ENCODE measurements around the gene PRDX5.

Gene PRDX5

DNA sequence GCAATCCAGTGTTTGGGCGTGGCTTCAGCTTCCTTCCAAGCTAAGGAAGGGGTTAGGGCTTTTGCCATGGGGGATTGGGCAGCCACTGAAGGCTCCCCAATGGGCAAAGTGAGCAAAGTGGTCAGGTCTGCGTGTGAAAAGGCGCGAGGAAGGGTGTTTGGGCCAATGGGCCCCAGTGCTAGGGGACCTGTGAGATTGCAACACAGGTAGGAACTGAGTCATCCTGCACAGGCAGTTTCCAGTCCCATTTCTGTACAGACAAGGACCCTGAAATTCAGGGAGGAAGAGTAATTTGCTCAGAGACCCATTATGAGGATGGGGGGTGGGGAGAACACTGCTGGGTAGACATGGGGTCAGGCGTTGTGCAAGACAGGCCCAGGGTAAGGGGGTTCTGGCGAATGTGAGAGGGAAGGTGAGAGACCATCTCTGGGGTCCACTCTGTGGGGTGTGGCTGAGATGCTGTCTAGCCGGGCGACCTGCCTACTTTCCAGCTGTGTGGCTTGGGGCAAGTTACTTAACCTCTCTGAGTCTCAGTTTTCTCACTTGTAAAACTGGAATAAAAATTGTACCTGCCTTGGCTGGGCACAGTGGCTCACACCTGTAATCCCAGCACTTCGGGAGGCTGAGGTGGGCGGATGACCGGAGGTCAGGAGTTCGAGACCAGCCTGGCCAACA lies 29.4 kb downstream of the PRDX5 start:
- DNase-seq (ENCODE audit: low read depth, low spot score) = no peak

DNA sequence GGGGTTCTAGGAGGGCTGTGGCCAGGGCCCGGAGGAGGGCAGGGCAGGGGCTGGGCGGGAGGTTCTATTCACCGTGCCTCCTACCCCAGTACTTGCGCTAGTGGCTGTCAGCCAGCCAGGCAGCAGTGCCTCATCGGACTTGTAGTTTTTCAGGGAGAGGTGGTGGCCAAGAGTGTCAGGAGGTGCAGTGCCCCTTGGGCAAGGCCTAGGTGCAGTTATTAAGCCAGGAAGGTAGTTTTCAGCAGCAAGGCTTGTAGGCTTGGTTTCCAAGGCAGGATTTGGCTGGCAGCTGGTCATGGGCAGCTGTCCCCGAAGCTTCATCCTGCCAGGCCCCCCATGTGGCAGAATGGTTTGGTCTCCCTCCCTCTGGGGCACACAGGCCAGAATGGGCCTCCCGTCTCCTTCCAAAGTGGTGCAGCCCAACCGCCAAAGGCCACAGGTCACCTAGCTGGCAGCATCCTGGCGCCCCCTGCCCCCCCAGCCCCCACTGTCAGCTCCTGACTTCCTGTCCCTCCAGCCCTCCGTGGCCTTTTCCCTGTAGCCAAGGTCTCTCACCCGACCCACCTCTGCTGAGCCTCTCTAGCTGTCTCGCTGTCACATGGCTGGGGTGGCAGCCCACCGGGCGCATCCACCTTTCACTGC lies 30.6 kb downstream of the PRDX5 start:
- no peak for DNase-seq (ENCODE audit: low read depth, low spot score)

DNA sequence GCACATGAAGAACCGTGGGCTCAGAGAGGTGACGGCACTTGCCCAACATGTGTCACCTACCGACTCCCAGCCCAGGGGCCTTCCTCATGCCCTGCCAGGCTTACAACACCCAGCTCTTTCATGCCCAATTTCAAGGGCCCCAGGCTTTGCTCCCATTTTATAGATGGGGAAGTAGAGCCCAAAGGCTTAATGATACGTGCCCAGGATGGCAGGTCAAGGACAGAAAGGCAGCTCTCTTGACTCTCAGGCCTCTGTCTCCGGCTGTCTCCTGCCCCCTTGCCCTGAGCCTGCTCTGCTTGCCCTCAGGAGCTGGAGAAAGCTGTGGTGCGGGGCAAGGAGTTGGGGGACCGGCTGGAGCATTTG lies 31.1 kb downstream of the PRDX5 start:
- no peak for DNase-seq (ENCODE audit: low read depth, low spot score)

DNA sequence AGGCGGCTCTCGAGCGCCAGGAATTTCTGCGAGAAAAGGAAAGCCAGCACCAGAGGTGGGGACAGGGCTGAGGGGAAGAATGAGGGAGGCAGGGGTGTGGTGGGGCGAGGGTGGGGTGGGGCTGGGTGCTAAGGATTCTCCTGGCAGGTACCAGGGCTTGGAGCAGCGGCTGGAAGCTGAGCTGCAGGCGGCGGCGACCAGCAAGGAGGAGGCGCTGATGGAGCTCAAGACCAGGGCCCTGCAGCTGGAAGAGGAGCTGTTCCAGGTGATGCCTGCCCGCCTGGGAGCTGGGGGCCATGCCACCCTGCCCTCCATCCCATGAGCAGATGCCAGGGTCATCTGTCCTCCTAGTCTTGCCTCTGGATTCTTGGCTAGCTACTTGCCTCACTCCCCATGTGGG lies 31.5 kb downstream of the PRDX5 start:
- DNase-seq (ENCODE audit: low read depth, low spot score) = no peak

DNA sequence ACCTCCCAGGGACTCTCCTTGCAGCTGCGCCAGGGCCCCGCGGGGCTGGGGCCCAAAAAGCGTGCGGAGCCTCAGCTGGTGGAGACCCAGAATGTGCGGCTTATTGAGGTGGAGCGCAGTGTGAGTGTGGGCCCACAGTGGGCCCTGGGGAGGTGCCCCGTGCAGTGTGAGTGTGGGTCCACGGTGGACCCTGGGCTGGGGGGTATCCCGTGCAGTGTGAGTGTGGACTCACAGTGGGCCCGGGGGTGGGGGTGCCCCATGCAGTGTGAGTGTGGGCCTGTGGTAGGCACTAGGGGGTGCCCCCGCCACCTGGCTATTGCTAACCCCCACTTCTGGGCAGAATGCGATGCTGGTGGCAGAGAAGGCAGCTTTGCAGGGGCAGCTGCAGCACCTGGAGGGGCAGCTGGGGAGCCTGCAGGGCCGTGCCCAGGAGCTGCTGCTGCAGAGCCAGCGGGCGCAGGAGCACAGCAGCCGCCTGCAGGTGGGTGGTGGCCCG lies 33.3 kb downstream of the PRDX5 start:
- no peak for DNase-seq (ENCODE audit: low read depth, low spot score)

DNA sequence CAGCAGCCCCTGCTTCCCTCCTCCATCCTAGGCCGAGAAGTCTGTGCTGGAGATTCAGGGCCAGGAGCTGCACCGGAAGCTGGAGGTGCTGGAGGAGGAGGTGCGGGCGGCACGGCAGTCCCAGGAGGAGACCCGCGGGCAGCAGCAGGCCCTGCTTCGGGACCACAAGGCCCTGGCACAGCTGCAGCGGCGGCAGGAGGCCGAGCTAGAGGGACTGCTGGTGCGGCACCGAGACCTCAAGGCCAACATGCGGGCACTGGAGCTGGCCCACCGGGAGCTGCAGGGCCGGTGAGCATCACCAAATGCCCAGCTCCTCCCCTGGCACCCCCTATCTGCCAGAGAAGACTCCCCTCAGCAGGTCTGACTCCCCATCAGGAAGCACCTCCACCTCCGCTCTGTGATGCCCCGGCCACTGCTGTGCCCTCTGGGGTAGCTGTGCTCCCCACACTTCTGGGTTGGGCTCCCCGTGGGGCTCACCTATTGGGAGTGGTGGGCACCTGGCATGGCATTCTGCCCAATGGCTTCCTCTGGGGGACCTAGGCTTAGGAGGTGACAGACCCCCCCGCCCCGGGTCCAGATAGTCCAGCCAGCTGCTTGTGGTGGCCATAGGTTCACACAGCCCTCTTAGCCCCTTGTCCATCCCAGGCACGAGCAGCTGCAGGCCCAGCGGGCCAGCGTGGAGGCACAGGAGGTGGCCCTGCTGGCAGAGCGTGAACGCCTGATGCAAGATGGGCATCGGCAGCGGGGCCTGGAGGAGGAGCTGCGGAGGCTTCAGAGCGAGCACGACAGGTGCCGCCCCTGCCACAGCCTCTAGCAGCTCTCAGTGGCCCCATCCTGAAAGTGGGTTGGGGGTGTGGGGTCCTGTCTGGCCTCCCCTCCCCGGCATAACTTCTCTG lies 34.4 kb downstream of the PRDX5 start:
- no peak for DNase-seq (ENCODE audit: low read depth, low spot score)

DNA sequence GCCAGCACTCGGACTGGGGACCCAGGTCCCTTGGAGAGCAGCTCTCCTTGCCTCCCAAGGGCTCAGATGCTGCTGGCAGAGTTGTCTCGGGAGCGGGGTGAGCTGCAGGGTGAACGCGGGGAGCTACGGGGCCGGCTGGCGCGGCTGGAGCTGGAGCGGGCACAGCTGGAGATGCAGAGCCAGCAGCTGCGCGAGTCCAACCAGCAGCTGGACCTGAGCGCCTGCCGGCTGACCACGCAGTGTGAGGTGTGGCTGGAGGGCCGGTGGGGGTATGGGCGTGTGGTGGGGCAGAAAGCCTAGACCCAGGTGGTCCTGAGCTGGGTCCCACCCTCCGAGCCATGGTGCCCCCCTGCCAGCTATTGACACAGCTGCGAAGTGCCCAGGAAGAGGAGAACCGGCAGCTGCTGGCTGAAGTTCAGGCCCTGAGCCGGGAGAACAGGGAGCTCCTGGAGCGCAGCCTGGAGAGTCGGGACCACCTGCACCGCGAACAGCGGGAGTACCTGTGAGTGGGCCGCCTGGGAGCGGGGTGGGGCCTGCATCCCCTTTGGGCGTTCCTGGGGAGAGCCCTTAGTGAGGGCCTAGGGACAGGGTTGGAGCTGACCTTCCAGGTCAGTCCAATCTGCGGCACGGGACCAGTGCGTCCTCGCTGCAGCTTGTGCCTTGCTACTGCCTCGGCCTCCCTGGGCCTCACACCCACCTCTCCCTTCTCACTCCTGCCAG lies 35.2 kb downstream of the PRDX5 start:
- no peak for DNase-seq (ENCODE audit: low read depth, low spot score)

DNA sequence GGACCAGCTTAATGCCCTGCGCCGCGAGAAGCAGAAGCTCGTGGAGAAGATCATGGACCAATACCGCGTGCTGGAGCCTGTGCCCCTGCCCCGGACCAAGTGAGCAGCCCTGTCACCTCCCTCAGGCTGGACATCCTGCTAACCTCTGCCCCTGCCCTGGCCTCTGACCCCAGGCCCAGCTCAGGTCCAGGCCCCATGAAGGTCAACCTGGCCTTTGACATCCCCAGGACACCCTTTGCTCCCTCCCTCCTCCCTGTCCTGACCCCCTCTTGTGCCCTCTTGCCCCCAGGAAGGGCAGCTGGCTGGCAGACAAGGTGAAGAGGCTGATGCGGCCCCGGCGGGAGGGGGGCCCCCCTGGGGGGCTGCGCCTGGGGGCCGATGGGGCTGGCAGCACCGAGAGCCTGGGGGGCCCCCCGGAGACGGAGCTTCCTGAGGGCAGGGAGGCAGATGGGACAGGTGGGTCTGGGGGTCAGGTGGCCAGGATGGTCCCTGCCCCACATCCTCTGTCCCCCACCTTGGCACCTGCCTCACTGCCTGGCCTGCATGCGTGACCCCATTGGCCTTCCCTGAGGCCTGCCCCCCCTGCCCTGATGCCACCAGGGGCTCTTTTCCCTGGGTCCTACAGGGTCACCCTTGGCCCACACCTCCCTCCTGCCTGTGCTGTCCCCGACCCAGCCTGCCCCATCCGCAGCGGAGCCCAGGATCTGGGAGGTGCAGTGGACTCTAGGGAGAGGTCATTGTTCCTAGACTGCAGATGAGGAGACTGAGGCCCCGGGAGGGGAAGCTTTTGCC lies 36.0 kb downstream of the PRDX5 start:
- no peak for DNase-seq (ENCODE audit: low read depth, low spot score)

DNA sequence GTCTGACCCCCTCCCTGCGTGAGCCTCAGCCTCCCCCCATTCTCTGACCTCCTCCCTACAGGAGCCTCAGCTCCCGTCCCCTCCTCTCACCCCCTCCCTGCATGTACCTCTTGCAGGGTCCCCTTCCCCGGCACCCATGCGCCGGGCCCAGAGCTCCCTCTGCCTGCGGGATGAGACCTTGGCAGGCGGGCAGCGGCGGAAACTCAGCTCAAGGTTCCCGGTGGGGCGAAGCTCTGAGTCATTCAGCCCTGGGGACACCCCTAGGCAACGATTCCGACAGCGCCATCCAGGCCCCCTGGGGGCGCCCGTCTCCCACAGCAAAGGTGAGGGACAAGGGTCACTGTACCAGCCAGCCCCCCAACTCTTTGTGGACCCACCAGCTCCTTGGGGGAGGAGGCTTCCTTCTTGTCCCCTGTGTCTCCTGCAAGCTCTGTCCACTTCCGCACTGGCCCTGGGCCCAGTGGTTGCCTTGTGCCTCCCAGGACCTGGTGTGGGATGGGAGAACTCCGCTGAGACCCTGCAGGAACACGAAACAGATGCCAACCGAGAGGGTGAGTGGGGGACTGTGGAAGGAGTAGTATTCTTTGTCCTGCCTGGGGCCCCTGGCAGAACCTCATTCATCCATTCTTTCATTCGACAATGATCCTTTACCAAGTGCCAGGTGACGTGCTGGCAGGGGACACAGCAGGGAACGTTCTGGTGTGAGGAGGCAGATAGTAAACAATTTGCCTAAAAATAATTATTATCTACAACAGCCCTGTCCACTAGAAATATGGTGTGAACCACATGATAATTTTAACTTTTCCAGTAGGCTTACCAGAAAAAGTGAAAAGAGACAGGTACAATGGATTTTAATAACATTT lies 37.4 kb downstream of the PRDX5 start:
- DNase-seq (ENCODE audit: low read depth, low spot score) = no peak

DNA sequence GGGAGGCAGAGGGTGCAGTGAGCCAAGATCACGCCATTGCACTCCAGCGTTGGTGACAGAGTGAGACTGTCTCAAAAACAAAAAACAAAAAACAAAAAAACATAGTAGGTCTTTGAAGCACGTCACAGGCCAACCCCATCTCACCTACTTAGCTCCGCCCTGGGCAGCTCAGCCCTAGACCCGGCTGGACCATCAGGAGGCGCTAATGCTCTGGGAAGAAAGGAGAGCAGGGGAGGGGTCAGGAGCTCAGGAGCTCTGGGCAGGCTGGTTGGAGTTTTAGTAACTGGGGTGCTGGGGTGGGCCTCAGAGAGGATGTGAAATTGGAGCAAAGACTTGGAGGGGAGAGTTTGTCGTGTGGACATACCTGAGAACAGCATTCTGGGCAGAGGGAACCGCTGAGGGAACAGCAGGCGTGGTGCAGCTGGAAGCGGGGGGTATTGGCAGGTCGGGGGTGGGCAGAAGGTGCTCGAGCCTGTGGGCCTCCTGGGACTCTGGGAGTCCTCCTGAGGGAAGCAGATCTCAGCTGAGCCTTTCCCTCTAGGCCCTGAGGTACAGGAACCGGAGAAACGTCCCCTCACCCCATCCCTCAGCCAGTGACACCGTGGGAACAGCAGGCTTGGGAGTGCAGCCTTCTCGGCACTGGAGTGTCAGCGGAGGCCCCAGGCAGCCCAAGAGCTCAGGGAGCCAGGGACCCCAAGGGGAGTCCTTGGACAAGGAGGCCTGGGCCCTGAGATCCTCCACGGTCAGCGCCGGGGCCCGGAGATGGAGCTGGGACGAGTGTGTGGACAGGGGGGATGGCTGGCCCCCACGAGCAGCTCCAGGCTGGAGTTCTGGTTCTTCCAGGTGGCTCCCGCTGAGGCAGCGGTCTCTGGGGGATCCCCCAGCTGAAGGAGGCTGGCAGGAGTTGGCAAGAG lies 38.8 kb downstream of the PRDX5 start:
- DNase-seq (ENCODE audit: low read depth, low spot score) = no peak

DNA sequence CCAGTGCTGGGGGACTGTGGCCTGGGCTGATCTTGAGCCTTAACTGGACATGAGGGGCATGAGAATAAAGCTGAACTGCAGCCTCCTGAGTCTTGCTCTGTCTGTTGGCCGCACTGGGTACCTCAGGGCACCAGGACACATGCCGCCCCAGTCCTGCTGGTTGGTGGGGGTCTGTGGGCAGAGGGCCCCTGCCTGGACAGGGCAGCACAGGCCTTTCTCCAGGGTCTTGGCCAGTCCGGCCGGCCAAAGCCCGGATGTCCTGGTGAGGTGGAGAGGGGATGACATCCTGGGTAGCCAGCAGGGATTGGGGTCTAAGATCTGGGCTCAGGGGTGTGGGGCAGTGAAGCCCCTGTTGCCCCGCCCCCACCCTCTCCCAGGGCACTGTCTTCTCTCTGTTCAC lies 39.5 kb downstream of the PRDX5 start:
- no peak for DNase-seq (ENCODE audit: low read depth, low spot score)

DNA sequence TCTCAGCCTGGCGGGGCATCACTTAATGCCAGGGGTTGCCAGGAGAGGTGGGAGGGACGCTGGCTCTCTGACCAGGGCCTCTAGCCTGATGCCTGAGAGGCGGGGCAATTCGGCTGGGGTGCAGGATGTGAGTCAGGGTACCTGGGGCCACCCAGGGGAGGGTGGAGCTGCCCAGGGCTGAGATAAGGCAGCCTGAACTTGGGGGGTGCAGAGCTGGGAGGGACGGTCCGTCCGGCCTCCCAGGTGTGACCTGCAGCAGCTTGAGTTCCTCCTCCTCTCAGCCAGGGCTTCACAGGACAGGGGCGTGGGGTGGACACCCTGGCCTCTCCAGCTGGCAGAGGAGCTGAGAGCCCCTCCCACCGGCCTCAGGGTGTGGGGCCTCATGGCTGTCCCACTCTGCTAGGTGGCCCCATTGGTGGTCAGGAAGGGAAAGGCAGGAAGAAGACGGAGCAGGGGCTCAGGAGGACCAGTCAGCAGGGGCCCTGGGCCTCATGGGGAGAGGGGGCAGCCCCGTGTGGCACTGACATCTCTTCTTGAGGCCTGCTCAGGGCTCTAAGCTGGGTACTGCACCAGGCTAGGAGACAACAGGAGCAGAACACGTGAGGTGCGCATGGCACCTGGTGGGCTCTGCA lies 40.1 kb downstream of the PRDX5 start:
- DNase-seq (ENCODE audit: low read depth, low spot score) = no peak

DNA sequence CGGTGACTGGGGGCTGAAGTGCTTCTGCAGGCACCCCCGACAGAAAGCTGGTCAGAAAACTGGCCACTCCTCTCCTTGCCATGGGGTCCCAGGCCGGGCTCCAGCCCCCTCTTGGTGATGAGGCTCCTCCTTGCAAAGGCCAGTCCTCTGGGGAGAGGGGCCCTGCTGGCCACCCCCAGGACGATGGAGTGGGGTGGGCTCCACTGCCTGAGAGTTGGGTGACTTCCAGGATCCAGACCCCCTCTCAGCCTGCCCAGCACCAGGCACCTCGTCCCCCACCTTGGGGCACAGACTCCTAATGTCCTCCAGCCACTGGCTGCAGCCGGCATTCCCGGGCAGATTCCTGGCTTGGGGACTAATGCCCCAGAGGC lies 40.6 kb downstream of the PRDX5 start:
- DNase-seq (ENCODE audit: low read depth, low spot score) = no peak

DNA sequence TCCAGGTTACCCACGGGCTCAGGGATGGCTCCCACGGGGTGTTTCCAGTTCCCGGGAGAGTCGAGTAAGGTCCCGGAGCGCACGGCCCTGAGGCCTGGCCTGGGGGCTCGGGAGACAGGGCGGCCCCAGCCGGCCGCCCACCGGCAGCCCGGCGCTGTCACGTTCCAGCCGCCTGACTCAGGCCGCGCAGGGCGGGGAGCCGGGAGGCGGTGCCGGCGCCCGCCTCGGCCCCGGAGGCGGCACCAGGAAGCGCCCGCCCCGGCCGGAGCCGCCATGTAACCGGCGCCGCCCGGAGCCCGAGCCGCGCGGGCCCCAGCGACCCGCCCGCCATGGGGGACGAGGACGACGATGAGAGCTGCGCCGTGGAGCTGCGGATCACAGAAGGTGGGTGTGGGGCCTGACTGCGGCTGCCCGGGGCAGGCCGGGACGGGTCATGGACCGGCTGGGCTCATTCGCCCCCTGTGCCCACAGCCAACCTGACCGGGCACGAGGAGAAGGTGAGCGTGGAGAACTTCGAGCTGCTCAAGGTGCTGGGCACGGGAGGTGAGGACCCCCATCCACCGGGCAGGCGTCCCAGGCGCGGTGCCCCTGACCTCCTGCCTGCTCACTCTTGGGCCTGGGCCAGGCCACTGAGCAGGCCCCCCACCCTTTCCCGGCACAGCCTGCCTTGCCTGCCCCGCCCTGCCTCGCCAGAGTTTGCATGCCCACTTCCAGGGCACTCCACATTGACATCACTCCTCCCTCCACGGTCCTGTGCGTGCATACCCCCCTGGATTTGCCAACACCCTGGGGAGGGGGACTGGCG lies 41.2 kb downstream of the PRDX5 start, which contains the start of gene RPS6KA4:
Gene RPS6KA4, plus strand, starts transcription at position 256 of the 805 bp plus-strand sequence. Its CDS starts 74 bp downstream, at position 330.
- DNase-seq (ENCODE audit: low read depth, low spot score) = no peak

DNA sequence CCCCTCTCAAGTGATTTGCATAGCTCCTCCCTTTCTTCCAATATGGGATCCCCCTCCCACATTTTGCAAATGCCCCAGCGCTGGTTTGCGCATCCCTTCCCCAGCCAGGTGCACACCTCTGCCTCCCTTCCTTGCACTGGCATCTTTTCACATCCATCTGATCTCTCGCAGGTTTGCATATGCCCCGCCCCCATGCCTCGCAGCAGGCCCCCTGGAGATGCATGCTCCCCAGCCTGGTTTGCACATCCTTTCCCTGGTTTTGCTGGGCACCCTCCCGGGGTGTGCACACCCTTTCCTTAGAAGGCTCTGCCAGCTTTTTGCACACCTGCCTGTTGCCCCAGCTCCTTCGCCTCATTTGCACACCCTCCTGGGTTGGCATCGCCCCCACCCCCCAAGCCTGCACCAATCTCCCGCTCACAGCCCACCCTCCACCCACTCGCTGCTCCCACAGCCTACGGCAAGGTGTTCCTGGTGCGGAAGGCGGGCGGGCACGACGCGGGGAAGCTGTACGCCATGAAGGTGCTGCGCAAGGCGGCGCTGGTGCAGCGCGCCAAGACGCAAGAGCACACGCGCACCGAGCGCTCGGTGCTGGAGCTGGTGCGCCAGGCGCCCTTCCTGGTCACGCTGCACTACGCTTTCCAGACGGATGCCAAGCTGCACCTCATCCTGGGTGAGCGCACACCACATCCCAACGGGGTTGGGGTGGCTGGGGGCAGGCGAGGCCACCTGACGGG lies 42.0 kb downstream of the PRDX5 start:
- no peak for DNase-seq (ENCODE audit: low read depth, low spot score)

DNA sequence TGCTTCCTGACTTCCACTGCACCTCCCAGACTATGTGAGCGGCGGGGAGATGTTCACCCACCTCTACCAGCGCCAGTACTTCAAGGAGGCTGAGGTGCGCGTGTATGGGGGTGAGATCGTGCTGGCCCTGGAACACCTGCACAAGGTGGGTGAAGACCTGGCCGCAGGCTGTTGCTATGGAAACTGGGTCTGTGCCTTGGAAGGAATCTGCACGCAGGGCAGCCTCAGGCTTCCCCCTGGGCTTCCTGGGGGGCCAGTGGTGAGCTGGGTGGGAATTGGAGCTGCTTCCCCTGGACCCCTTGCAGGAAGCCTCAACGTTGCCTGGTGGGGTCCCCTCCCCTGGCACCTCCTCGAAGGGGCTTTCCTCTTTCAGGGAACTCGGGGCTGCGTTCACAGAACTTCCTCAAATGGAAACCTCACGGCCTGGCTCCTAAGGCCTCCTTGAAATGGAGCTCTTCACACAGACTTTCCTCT lies 42.6 kb downstream of the PRDX5 start:
- DNase-seq (ENCODE audit: low read depth, low spot score) = no peak

DNA sequence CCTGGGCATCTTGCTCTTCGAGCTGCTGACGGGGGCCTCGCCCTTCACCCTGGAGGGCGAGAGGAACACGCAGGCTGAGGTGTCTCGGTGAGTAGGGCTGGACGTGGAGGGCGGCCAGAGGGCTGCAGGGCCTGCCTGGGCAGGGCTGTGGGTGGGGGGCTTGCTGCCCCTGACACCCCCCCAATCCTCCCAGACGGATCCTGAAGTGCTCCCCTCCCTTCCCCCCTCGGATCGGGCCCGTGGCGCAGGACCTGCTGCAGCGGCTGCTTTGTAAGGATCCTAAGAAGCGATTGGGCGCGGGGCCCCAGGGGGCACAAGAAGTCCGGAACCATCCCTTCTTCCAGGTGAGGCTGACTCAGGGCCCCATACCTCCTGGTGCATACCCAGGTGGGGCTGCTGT lies 43.7 kb downstream of the PRDX5 start:
- no peak for DNase-seq (ENCODE audit: low read depth, low spot score)

Data from brain pericyte (primary cell).